GM21529 (cell line): ENCODE data around the gene LEAP2.

ENCODE experiments used
- ATAC-seq: cut with Tn5 transposase; IDR thresholded peaks from one replicate; pipeline ENCODE4 v1.9.1; 2021; ENCODE audit not compliant: unreplicated experiment

LEAP2 gene, protein sequence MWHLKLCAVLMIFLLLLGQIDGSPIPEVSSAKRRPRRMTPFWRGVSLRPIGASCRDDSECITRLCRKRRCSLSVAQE

DNA sequence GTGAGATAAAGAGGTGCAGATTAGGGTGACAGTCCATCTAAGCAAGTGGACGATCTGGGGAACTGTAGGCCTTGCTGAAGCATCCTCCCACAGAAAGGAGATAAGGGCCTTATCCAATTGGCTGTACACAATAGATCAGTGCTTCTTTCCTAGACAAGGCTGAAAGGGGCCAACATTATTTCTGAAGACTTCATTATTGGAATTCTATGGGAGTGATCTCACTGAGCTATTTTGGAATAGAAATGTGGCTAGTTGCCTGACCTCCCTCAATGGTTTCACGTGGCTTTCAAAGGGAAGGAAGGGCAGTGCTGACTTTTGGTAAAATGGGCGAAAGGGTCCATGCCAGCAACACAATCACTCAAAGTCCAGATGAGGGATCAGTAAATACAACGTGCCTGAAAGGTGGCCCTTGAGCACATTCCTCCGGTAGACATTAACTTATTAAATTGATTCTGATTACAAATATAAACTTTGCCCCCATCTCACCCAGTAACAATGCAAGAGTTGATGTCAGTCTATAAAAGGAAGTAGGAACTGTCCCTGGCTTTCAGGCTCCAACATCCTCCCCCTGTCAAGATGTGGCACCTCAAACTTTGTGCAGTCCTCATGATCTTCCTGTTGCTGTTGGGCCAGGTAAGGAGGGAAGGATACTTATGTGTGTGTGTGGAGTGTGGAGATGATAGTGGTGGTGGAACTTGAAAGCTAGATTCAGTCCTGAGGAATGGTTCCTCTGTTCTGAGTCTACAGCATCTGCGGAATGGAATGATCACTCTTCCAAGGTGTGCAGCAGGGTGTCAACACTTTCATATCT, at the start of gene LEAP2:
TSS of gene LEAP2 (plus strand) at position 550 of the 811 bp plus-strand sequence. CDS start at position 577, 27 bp downstream.
- ATAC-seq, result no peak

DNA sequence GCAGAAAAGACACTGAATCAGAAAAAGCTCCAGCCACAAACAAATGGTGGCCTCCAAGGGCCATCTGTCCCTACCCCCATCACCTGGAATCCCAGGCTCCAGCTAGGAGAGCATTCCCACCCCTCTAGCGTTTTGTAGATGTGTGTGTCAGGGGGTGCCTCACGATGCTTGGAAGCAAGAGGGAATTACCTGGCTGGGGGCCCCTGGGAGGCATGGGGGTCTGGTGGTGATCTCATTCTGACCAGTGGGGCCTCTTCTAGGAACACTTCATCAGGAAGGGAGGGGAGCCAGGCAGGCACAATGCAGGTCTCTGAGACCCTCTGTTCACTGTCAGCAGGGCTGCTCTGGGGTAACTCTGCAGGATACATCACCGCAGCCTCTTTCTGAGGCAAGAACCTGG, 49.0 kb upstream of the LEAP2 start:
- ATAC-seq, result no peak

DNA sequence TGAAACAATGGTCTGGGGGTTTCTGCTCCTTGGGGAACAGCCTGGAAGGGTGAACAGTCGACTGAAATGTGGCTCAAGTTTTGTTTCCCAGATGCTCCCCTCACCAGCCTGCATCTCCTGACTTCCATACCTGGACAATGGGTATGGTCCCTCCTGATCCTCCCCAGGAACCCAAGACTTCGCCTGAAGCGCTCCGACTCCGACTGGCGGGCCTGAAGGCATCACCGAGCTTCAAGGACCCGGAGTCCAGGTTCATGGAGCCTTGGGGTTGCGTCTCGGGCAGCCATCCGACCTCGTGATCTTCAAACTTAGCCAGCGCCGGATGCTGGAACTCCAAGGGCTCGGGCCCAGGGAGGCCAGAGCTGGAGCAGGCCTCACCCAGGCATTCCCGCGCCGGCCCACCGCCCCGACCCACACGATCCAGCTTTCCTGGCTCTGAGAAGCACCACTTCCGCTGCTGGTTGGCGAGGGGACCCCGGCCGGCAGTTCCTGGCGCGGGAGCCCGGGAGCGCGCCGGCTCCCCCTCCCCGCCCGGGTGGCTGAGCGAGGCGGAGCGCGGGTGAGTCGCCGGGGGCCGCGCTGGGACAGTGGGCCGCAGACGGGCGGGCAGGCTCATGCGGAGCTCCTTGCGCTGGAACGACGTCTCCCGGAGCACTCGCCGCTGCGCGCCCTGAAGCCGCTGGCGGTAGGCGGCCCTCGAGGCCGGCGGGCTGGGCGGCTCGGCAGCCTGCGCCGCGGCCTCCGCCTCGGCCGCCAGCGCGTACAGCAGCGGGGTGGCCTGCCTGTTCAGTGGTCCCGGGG, 48.2 kb upstream of the LEAP2 start:
- ATAC-seq, result no peak

DNA sequence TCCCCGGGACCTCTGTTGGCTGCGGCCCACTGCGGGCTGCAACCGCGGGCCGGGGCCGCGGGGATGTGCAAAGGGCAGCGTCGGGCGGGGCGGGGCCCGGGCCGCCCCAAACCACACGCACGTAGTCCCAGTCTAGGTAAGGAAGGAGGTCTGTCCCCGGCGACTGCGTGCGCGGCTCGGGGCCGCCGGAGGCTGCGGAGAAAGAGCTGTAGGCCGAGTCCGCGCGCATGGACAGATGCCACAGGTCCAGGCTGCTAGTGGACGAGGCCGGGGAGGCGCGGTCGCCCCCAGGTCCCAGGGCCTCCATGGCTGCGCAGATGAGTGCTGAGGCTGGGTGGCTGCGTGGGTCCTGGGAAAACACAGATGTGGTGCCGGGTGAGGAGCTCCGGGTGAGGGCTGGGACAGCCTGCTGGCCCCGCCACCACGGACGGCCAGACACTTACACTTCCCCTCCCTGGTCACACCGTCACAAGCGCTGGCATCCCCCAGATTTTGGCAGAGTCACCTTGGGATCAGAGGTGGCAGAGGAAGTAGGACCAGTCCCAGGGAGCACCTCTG, 47.6 kb upstream of the LEAP2 start:
- no peak for ATAC-seq

DNA sequence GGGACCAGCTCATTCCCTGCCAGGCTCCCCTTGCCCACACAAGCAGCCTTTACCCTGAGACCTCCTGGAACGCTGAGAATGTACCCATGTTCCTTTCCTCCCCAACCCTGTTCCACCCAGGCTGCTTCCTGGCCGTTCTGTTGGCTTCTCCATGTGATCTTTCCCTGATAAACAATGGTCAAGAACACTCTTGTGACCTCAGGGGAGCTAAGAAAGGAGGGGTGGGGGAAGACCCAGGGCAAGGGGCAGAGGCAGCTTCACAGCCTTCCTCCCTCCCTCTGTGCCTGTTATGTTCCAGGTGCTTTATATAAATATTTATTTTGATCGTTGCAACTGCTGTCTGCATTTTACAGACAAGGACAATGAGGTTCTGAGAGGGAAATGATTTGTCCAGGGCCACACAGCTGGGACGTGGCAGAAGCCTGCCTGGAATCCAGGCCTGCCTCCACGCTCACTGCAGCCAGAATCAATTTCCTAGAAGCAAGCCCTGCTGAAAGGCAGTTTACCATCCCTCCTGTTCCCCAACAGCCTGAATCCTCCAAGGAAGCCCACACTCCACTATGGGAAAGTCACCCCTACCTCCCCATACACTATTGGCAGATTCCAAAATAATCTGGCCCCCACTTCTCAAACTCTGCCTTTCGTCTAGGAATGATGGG, 46.9 kb upstream of the LEAP2 start:
- ATAC-seq, result no peak

DNA sequence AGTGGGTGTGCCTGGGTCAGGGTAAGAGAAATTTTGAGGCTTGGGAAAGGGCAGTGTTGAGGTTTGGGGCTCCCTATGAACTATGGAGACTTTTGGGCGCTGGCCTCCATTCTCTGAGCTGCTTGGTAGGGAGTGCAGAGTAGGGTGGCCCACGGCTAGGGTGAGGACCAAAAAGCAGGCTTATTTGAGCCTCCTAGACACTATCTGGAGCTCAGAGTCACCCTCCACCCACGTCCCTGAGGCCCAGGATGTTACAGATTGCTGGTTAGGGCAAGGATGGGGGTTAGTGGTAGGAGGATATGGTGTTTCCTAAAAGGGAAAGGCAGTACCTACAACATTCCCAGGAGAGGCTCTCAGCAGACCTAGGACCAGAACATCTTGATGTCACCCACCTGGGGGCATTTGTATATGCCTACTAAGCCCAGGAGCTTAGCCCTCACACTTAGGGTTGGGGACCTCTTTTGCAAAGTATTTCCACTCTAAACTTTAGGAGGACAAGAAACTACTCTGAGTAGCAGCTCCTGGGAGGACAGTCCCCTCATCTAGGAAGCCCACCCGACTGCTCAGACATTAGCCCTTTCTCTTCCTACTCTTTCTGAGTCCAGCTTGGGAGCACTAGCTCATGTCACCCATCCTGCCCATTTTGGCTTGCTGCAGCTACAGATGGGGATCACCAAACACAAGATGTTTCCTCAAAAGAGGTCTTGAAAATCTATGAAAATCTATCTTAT, 45.4 kb upstream of the LEAP2 start:
- no peak for ATAC-seq

DNA sequence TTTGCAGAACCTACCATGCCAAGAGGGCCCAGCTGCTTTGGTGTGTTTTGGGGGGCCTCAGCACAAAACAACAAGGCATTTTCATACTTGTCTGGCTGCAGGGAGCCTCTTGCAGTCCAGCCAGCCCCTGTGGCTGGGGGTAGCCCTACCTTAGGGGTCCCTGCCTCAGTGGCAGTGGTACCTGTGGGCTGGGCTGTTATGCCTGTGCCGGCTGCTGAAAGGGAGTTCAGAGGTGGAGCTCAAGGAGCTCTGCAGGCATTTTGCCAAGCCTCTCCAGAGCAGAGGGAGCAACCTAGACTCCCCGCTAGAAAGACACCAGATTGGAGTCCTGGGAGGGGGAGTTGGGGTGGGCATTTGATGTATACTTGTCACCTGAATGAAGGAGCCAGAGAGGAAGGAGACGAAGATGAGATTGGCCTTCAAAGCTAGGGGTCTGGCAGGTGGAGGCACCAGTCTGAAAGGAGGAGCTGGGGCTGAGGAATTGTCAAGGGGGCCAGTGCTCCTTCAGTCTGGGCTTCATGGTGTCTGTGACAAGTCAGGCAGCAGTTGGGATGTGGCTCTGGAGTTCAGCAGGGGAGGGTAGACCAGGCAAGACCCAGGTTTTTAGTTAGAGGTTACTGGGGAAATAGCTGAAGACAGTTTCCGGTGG, 44.5 kb upstream of the LEAP2 start:
- ATAC-seq, result no peak

DNA sequence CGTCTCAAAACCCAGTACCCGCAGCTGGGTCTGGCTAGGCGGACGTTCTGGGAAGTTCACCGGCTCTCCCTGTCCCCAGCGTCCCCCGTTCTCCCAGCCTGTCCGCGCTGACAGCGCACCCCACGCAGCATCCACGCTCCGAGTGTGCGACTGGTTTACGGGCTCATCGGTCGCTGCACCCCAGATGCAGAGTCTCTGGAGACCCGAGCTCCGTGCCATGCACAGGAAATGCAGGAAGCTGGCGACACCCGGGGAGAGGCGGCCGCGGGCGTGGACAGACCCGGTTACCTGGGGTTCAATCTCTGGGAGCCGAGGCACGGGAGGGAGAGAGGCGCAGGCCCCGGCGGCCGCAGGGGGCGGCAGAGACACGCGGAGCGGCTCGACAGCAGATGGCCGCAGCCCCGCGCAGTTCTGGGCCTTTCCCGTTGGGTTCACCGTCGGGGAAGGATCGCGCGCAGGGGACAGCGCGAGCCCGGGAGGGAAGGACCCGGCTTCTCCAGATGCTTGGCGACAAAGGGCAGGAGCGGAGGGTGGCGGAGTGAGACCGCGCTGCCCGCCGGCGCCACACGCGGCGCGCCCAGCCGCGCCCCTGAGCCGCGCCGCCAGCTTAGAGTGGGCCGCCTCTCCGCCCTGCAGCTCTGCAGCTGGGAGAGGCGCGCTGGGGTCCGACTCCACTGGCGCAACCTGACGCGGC, 43.6 kb upstream of the LEAP2 start:
- ATAC-seq, result peak; percentile 80

DNA sequence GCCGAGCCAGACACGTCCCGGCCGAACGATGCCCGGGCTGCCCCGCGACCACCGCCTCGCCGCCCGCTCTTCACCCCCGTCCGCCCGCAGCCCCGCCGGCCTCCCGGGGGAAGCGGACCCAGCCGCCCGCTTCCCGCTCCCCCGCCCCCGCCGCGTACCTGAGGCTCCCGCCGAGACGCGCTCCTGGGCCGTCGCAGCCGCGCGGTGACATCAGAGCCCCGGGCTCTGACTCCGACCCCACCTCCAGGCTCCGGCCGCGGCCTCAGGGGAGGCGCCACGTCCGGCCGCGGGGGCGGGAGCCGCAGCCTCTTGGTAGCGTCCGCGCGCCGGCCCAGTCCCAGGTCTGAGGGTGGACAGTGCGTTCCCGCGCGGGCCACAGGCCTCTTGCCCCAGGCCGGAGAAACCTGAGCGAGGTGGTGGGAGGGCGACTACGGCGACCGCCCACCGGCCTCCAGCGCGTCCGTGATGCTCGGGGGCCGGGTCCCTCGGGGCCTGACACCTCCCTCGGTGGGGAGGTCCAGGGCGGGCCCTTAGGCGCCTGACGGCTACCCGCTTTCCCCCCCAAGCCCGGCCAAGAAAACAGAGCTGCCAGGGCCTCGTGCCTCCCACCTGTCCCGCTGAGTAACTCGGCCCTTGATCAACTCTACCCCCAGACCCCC, 42.9 kb upstream of the LEAP2 start, which contains the start of gene SHROOM1:
TSS of gene SHROOM1 (minus strand) at position 212 of the 659 bp plus-strand sequence. CDS start 4,507 bp downstream, outside the sequence.
- peak; percentile 74 for ATAC-seq

DNA sequence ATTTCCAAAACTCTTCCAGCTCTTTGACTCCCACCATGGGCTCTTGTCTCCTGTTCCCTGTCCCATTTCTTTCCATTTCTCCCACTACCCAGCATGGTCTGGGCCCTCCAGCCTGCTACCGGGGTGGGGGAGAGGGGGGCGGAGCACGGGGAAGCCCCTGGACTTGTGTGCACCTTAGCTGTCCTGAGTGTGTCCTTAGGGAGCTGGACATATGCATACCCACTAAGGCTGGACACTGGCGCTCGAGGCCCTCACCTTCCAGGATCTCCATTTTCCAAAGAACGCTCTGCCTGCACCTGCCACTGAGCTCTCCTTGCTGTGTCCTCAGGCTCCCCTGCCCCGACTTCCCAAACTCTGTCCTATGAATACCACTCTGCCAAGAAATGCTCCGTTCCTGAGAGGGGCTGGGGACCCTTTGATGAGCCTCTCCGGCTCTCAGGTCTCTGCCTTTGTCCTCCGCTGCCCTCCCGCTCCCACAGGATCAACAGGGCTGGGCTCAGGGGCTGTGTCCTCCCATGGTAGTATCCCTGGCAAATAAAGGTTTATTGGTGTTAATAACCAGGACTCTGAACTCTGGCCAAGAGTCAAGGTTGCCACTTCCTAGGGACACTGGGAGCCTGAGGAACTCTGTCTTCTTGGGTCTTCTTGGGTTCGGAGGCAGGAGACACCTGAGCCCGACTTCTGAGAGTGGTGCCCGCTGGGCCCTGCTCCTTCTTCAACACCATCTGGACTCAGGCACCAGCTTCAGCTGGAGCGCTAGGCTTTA, 42.2 kb upstream of the LEAP2 start:
- ATAC-seq, result no peak

DNA sequence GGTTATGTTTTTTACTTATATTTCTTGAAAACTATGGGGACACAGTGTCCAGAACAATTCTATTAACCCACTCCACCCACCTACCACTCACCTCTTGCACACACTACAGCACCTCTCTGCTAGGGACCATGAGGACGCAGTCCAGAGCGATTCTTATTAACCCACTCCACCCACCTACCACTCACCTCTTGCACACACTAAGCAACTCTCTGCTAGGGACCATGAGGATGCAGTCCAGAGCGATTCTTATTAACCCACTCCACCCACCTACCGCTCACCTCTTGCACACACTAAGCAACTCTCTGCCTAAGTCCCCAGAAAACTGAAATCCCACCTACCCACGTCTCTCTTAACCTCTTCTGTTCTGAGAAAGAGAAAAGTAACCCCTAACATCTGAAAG, 40.9 kb upstream of the LEAP2 start:
- no peak for ATAC-seq

DNA sequence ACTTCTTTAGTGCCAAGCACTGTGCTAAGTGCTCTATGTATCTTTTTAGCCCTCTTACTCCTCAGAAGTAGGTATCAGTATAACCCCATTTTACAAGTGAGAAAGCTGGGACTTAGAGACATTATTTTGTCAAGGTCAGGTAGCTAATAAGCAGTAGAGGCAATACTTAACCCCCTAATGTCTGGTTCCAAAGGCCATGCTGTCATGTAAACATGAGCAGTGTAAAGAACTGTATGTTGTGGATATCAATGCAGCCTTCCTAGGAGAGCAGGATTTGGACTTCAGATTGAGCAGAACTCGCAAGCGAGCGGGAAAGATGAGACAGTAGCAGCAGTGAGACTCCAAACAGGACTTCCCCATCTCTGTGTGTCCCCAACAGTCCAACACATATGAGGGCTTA, 39.4 kb upstream of the LEAP2 start:
- no peak for ATAC-seq

DNA sequence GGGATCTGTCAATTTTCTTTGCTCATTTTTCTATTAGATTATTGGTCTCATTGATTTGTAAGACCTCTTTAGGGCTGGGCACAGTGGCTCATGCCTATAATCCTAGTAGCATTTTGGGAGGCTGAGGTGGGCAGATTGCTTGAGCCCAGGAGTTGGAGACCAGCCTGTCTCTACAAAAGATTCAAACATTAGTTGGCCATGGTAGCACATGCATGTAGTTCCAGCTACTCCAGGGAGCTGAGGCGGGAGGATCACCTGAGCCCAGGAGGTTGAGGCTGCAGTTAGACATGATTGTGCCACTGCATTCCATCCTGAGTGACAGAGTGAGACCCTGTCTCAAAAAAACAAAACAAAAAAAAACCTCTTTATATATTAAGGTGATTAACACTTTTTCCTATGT, 36.6 kb upstream of the LEAP2 start:
- no peak for ATAC-seq

DNA sequence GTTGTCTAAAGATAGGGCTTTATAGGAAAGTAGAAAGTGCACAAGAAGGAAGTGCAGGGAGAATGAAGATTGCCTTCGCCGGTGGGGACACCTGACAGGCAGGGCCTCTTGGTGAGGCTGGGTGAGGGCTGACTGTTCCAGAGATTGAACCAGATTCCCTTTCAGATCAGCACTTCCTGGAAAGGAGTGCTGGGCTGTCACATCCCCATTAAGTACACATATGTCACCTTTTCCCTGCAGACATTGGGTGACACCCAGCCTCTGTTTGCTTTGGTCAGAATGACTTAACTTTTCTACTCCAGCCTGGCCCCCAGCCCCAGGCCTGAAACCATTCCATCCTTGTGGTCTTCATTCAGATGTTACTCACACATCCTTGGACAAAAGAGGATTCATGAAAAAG, 35.6 kb upstream of the LEAP2 start:
- no peak for ATAC-seq

DNA sequence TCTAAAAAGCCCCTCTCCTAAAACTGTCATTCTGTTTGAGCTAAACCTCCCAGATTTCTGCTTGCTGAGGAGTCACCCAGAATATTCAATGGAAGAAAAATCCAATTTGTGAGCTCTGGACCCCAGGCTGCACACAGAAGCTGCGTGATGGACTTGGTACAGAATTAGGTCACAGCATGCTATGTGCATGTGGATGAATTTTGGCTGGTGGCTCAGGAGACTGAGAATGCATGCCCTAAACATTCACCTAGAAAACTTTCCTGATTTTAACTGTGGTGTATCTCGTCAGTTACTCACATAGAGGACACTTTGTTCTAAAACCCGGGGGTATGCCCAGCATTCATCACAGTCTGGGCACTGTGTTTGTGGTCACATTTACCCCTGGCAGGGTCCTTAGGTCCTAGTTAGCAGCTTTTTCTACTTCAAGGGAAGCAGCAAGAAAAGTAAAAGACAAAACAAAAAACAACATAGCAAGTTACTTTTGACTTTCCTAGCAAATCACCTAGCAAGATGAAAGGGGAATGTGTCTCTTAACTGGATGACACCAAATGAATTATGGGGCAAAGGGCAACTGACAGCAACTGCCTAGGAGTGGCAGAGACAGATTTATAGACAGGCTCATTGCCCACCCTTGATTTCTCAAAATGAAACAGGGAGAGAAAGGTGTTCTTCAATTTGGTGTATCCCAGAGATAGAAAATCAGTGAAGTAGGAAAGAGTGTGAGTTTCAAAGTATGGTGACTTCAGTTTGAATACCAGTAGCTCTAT, 34.8 kb upstream of the LEAP2 start:
- no peak for ATAC-seq

DNA sequence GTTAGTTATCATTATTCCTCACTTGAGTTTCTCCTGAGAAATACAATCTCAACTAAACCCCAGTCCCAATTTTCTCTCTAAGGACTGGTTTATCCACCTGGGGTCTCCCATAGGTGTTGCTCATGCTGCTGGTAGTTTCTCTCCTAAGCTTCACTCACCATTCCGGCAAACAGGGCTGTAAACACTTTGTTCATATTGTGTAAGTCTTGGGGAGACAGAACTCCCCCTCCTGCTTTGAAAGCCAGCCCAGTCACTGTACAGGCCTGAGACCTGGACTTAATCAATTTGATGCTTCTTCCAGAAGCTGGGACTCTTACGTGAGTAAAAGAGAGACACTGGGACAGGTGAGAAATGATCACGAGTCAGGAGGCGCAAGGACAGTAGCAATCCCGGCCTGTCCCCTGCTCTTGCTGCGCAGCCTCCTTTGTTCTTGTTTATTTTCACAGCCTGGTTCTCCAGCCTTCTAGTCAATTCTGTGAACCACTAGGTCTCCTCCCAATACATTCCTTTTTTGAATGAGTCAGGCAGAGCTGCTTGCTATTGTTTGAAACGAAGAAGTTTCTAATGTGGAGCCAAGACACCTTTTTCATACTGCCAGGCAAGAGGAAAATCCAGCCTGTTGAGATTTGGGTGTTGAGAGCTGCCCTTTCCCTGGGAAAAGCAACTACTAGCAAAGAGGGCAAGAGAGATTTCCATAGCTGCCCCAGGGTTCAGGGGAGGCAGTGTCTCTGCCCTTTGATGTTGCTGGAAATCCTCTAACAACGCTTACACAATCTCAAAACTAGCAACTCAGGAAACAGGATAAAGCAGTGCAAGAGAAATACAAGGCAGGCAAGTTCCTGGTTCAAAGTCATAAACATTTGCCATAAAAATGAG, 33.8 kb upstream of the LEAP2 start:
- no peak for ATAC-seq
